PC-3 (cell line): ENCODE results near the gene DUSP18. TPM values are rescaled to one million over a fixed set of nuclear protein-coding genes. Genes with fewer than 3 reads are reported as not detected.

Experiments
- ATAC-seq: fragments of 200-7000 bp; cut with Tn5 transposase; 2 replicates; pipeline ENCODE4 v1.9.1; 2020; ENCODE audit warnings: mild to moderate bottlenecking, moderate library complexity
- BruUV-seq: library from RNA; stranded (reverse); fragments of 400-500 nt; replicated peaks from 2 replicates; lab custom pipeline; 2021; lab: Mats Ljungman, UMichigan
- CTCF ChIA-PET: fragments of 300-600 bp; sonication (Branson Sonifier 250); formaldehyde crosslinking; loops from one replicate; lab custom pipeline; 2022; ENCODE audit warnings: antibody characterized with exemption; lab: Charles Lee
- POLR2A ChIA-PET: fragments of 300-600 bp; sonication (Branson Sonifier 250); formaldehyde crosslinking; loops from one replicate; lab custom pipeline; 2022; ENCODE audit warnings: antibody characterized with exemption; ENCODE audit not compliant: unreplicated experiment; lab: Charles Lee
- DNase-seq: peaks from one replicate; pipeline ENCODE4 v3.0.0-alpha.2; 2015
- H2AFZ ChIP-seq: fragments of 300-600 bp; sonication (generic); 2 replicates; pipeline ENCODE4 v1.6.0; 2016; ENCODE audit warnings: antibody characterized with exemption, low read length
- H3F3A ChIP-seq: fragments of 300-600 bp; sonication (generic); one replicate; pipeline ENCODE4 v1.6.0; 2017; ENCODE audit warnings: antibody characterized with exemption, low read length, control low read depth, mild to moderate bottlenecking; ENCODE audit not compliant: unreplicated experiment
- H3K27ac ChIP-seq: fragments of 300-600 bp; sonication (generic); 2 replicates; pipeline ENCODE4 v1.5.1; 2016; ENCODE audit warnings: mild to moderate bottlenecking, low read length
- H3K27me3 ChIP-seq: fragments of 300-600 bp; sonication (generic); 2 replicates; pipeline ENCODE4 v1.6.1; 2016; ENCODE audit warnings: low read length, mixed read lengths
- H3K36me3 ChIP-seq: fragments of 300-600 bp; sonication (generic); 2 replicates; pipeline ENCODE4 v1.6.1; 2016; ENCODE audit warnings: low read depth, mixed run types, low read length, mixed read lengths
- H3K4me1 ChIP-seq: fragments of 300-600 bp; sonication (generic); 2 replicates; pipeline ENCODE4 v1.5.1; 2016; ENCODE audit warnings: low read length; ENCODE audit not compliant: insufficient read depth
- H3K4me2 ChIP-seq: fragments of 300-600 bp; sonication (generic); 2 replicates; pipeline ENCODE4 v1.6.0; 2016; ENCODE audit warnings: low read length
- H3K4me3 ChIP-seq: fragments of 300-600 bp; sonication (generic); 2 replicates; pipeline ENCODE4 v1.5.1; 2016; ENCODE audit warnings: mild to moderate bottlenecking, low read length, mixed read lengths
- H3K79me2 ChIP-seq: fragments of 300-600 bp; sonication (generic); 2 replicates; pipeline ENCODE4 v1.6.1; 2017; ENCODE audit warnings: low read length, mixed read lengths
- H3K9ac ChIP-seq: fragments of 300-600 bp; sonication (generic); 2 replicates; pipeline ENCODE4 v1.6.0; 2016; ENCODE audit warnings: mild to moderate bottlenecking, low read length
- H3K9me2 ChIP-seq: fragments of 300-600 bp; sonication (generic); replicated peaks from 2 replicates; pipeline ENCODE4 v1.6.1; 2016; ENCODE audit warnings: mixed run types, low read length, mixed read lengths
- H3K9me3 ChIP-seq: fragments of 300-600 bp; sonication (generic); 2 replicates; pipeline ENCODE4 v1.6.1; 2016; ENCODE audit warnings: low read length, mixed read lengths
- H4K20me1 ChIP-seq: fragments of 300-600 bp; sonication (generic); 2 replicates; pipeline ENCODE4 v1.6.1; 2016; ENCODE audit warnings: low read length, mixed read lengths
- EZH2 ChIP-seq: fragments of 300-600 bp; sonication (generic); IDR thresholded peaks from one replicate; pipeline ENCODE4 v1.6.1; 2017; ENCODE audit warnings: antibody characterized with exemption, mild to moderate bottlenecking, low read length; ENCODE audit not compliant: unreplicated experiment
- EZH2phosphoT487 ChIP-seq: fragments of 300-600 bp; sonication (generic); IDR thresholded peaks from 2 replicates; pipeline ENCODE4 v1.6.1; 2018; ENCODE audit warnings: mild to moderate bottlenecking, antibody characterized with exemption, low read length, borderline replicate concordance
- intact Hi-C: fragments of 100-400 bp; cut with micrococcal nuclease; formaldehyde crosslinking; loops from 2 replicates; pipeline ENCODE4 v1.9.0; 2023
- total RNA-seq: library from RNA; depleted of rRNA; stranded (reverse); fragments of >200 nt; gene quantifications from 2 replicates; pipeline ENCODE4 v1.2.3, GENCODE V29; 2014
- TF ChIP-seq, protein P1 (sequence below): fragments of 300-600 bp; sonication (generic); conservative IDR thresholded peaks from 2 replicates; pipeline ENCODE4 v1.5.1; 2017; ENCODE audit warnings: antibody characterized with exemption, low read depth, mild to moderate bottlenecking, low read length

DUSP18 gene
- total RNA-seq, 1 experiment from 2014 or later: 7.7 TPM

DNA sequence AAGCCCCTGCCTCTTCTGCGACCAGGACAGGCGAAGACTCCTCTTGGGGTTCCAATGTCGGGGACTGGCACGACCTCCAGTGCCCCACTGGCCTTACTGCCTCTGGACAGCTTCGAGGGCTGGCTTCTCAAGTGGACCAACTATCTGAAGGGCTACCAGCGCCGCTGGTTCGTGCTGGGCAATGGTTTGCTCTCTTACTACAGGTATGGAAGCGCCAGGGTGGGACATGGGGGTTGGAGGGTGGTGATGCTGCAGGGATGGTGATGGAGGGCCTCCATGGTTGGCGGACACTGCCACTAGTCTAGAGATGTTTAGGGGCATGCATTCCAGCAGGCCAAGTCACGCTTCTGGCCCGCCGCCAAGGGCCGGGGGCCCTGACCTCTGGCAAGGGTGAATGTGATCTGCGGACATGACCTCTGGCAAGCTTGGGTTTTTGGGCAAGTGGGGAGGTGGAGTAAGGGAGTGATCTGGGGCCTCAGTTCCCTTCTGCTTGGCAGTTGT is 27.7 kb upstream of the DUSP18 start:
- no peaks in the 10 kb centered on the region for H3K36me3 ChIP-seq
- H3K9me2 ChIP-seq: no peaks in the 10 kb centered on the region
- peak overlapping the region; percentile 41; the same call in 1 of the 2 replicates for H3K9ac ChIP-seq
- ChIA-PET CTCF (no interaction called here), POLR2A (no interaction called here)
- DNase-seq: no peak
- H3K79me2 ChIP-seq: no peaks in the 10 kb centered on the region
- intact Hi-C loops: loop anchor here (2.0 to 10.0 kb wide), 2 partner anchors 59 to 61 kb away; partner anchors contain the start of gene SLC35E4
- H3F3A ChIP-seq: no peaks in the 10 kb centered on the region
- no peaks in the 10 kb centered on the region for H3K27me3 ChIP-seq
- H3K4me2 ChIP-seq: peak overlapping the region; percentile 91
- no peak for ATAC-seq
- no peak overlapping the region for H3K27ac ChIP-seq
- peaks cover 9% of the 10 kb centered on the region; the same call in 1 of the 2 replicates for H3K4me1 ChIP-seq
- TF ChIP-seq EZH2: no peak
- TF ChIP-seq EZH2phosphoT487: no peak
- TF ChIP-seq, protein P1, sequence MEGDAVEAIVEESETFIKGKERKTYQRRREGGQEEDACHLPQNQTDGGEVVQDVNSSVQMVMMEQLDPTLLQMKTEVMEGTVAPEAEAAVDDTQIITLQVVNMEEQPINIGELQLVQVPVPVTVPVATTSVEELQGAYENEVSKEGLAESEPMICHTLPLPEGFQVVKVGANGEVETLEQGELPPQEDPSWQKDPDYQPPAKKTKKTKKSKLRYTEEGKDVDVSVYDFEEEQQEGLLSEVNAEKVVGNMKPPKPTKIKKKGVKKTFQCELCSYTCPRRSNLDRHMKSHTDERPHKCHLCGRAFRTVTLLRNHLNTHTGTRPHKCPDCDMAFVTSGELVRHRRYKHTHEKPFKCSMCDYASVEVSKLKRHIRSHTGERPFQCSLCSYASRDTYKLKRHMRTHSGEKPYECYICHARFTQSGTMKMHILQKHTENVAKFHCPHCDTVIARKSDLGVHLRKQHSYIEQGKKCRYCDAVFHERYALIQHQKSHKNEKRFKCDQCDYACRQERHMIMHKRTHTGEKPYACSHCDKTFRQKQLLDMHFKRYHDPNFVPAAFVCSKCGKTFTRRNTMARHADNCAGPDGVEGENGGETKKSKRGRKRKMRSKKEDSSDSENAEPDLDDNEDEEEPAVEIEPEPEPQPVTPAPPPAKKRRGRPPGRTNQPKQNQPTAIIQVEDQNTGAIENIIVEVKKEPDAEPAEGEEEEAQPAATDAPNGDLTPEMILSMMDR: no peak
- H2AFZ ChIP-seq: peak overlapping the region; percentile 69; the same call in 1 of the 2 replicates
- TSS peak; percentile 34 for BruUV-seq
- H3K9me3 ChIP-seq: no peaks in the 10 kb centered on the region
- peak overlapping the region; percentile 77 for H3K4me3 ChIP-seq
- no peaks in the 10 kb centered on the region for H4K20me1 ChIP-seq

DNA sequence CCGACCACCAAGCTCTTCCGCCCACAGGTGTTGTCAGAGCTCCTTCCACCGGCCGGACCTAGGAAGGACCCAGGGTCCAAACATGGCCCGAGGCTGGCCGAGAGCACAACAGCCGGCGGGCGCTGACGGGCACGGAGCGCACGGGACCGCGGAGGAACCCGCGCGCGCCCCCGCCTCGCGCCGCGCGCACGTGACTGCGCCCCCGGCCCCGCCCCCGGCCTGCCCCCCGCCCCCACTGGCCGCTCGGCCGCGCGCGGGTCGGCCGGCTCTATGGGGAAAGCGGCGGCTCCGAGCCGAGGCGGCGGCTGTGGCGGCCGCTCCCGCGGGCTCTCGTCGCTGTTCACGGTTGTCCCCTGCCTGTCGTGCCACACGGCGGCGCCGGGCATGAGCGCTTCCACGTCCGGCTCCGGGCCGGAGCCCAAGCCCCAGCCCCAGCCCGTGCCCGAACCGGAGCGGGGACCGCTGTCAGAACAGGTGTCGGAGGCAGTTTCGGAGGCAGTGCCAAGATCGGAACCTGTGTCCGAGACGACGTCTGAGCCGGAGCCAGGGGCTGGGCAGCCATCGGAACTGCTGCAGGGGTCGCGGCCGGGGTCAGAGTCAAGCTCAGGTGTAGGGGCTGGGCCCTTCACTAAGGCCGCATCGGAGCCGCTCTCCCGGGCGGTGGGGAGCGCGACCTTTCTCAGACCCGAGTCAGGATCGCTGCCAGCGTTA is 27.1 kb upstream of the DUSP18 start, which contains the start of gene OSBP2:
Gene OSBP2, plus strand, starts transcription at position 235 of the 711 bp plus-strand sequence. Its CDS starts 36 bp downstream, at position 271.
- TF ChIP-seq EZH2phosphoT487 (no peak), EZH2 (no peak)
- TF ChIP-seq, protein P1: no peak
- ChIA-PET CTCF (interaction anchor here (0.6 to 0.7 kb wide), 2 partner anchors 51 to 65 kb away, joined by 3 read pairs; no protein-coding TSS in a partner anchor), POLR2A (no interaction called here)
- Histone ChIP-seq H3K9me3 (no peaks in the 10 kb centered on the region), H3K36me3 (no peaks in the 10 kb centered on the region), H3K4me3 (peak within 1 kb of the TSS; percentile 77), H3K27ac (0 out of 2 replicates have a peak within 1 kb of the TSS, but pooled peaks have one; percentile 8), H3K27me3 (no peaks in the 10 kb centered on the region), H3K9ac (peak within 1 kb of the TSS; percentile 55), H3K9me2 (no peaks in the 10 kb centered on the region), H3F3A (no peaks in the 10 kb centered on the region), H3K4me1 (peaks cover 9% of the 10 kb centered on the region; the same call in 1 of the 2 replicates), H3K79me2 (no peaks in the 10 kb centered on the region), H3K4me2 (peak within 1 kb of the TSS; percentile 91), H4K20me1 (no peaks in the 10 kb centered on the region), H2AFZ (peak within 1 kb of the TSS; percentile 77)
- no TSS peak for BruUV-seq
- ATAC-seq: peak; percentile 76
- intact Hi-C loops: loop anchor here (2.0 to 10.0 kb wide), 2 partner anchors 60 kb away; partner anchors contain the start of gene SLC35E4
- peak; percentile 19 for DNase-seq
